Loucy (cell line): ENCODE data around the gene RXRA.

Experiments
- H2AFZ ChIP-seq: fragments of 200-600 bp; sonication (generic); 2 replicates; pipeline ENCODE4 v1.6.0; 2016; ENCODE audit warnings: antibody characterized with exemption, mild to moderate bottlenecking, low read length, moderate library complexity
- H3F3A ChIP-seq: fragments of 200-600 bp; 2 replicates; pipeline ENCODE4 v1.6.0; 2016; ENCODE audit warnings: antibody characterized with exemption, low read depth, mild to moderate bottlenecking
- H3K27me3 ChIP-seq: fragments of 200-600 bp; sonication (generic); 2 replicates; pipeline ENCODE4 v1.6.1; 2014; ENCODE audit warnings: low read length, mild to moderate bottlenecking; ENCODE audit not compliant: insufficient read depth, poor library complexity, severe bottlenecking
- H3K36me3 ChIP-seq: fragments of 200-600 bp; sonication (generic); 2 replicates; pipeline ENCODE4 v1.6.1; 2016; ENCODE audit warnings: low read length; ENCODE audit not compliant: insufficient read depth
- H3K4me1 ChIP-seq: fragments of 200-600 bp; sonication (generic); 2 replicates; pipeline ENCODE4 v1.5.1; 2014; ENCODE audit warnings: low read length, mild to moderate bottlenecking; ENCODE audit not compliant: insufficient read depth, poor library complexity, severe bottlenecking
- H3K4me2 ChIP-seq: fragments of 200-600 bp; sonication (generic); 2 replicates; pipeline ENCODE4 v1.6.0; 2014; ENCODE audit warnings: antibody characterized with exemption, low read length, low read depth, mild to moderate bottlenecking; ENCODE audit not compliant: poor library complexity, severe bottlenecking
- H3K4me3 ChIP-seq: fragments of 200-600 bp; sonication (generic); 2 replicates; pipeline ENCODE4 v1.5.1; 2014; ENCODE audit warnings: low read length, mild to moderate bottlenecking, mixed read lengths; ENCODE audit not compliant: poor library complexity, severe bottlenecking
- H3K79me2 ChIP-seq: fragments of 200-600 bp; sonication (generic); 2 replicates; pipeline ENCODE4 v1.6.1; 2014; ENCODE audit warnings: low read length; ENCODE audit not compliant: insufficient read depth
- H3K9ac ChIP-seq: fragments of 200-600 bp; sonication (generic); 2 replicates; pipeline ENCODE4 v1.6.0; 2014; ENCODE audit warnings: mild to moderate bottlenecking, low read depth, low read length, moderate library complexity; ENCODE audit not compliant: poor library complexity, severe bottlenecking
- H3K9me2 ChIP-seq: fragments of 200-600 bp; sonication (generic); replicated peaks from 2 replicates; pipeline ENCODE4 v1.6.1; 2016; ENCODE audit warnings: low read depth, low read length, mixed read lengths
- H3K9me3 ChIP-seq: fragments of 200-600 bp; sonication (generic); 2 replicates; pipeline ENCODE4 v1.6.1; 2014; ENCODE audit warnings: mild to moderate bottlenecking, antibody characterized with exemption, low read length, low read depth; ENCODE audit not compliant: insufficient read depth
- H4K20me1 ChIP-seq: fragments of 200-600 bp; sonication (generic); 2 replicates; pipeline ENCODE4 v1.6.0; 2014; ENCODE audit warnings: antibody characterized with exemption, low read length, mild to moderate bottlenecking; ENCODE audit not compliant: insufficient read depth, poor library complexity, severe bottlenecking
- CTCF ChIP-seq: fragments of 200-600 bp; sonication (generic); conservative IDR thresholded peaks from 2 replicates; pipeline ENCODE4 v1.5.1; 2014; ENCODE audit warnings: mild to moderate bottlenecking, antibody characterized with exemption, low read length
- EZH2phosphoT487 ChIP-seq: fragments of 200-600 bp; IDR thresholded peaks from 2 replicates; pipeline ENCODE4 v1.6.1; 2018; ENCODE audit warnings: antibody characterized with exemption, mild to moderate bottlenecking, moderate library complexity, borderline replicate concordance

Gene RXRA

GRCh38 chr9:134418354-134418753 is 92.1 kb downstream of the RXRA start:
- no peaks in the 10 kb centered on the region for H3K27me3 ChIP-seq
- H3K36me3 ChIP-seq = peaks cover 80% of the 10 kb centered on the region; the same call in 1 of the 2 replicates
- H3F3A ChIP-seq = no peaks in the 10 kb centered on the region
- H3K4me2 ChIP-seq = no peak overlapping the region
- H3K4me3 ChIP-seq = no peak overlapping the region
- TF ChIP-seq EZH2phosphoT487 = no peak
- TF ChIP-seq CTCF = no peak
- no peak overlapping the region for H3K9ac ChIP-seq
- no peak overlapping the region for H2AFZ ChIP-seq
- H4K20me1 ChIP-seq = peaks cover 6% of the 10 kb centered on the region
- H3K9me3 ChIP-seq = no peaks in the 10 kb centered on the region
- peaks cover 12% of the 10 kb centered on the region; the same call in 1 of the 2 replicates for H3K79me2 ChIP-seq
- H3K4me1 ChIP-seq = no peaks in the 10 kb centered on the region
- H3K9me2 ChIP-seq = no peaks in the 10 kb centered on the region

GRCh38 chr9:134419000-134419683 is 92.9 kb downstream of the RXRA start:
- Histone ChIP-seq H3K4me1 (no peaks in the 10 kb centered on the region), H2AFZ (no peak overlapping the region), H3K36me3 (peaks cover 80% of the 10 kb centered on the region; the same call in 1 of the 2 replicates), H3K9me2 (no peaks in the 10 kb centered on the region), H4K20me1 (no peaks in the 10 kb centered on the region), H3K9ac (no peak overlapping the region), H3K9me3 (no peaks in the 10 kb centered on the region), H3K4me2 (no peak overlapping the region), H3K4me3 (no peak overlapping the region), H3K27me3 (no peaks in the 10 kb centered on the region), H3K79me2 (peaks cover 4% of the 10 kb centered on the region; the same call in 1 of the 2 replicates), H3F3A (no peaks in the 10 kb centered on the region)
- TF ChIP-seq EZH2phosphoT487 (no peak), CTCF (no peak)

GRCh38 chr9:134419684-134420076 is 93.4 kb downstream of the RXRA start:
- Histone ChIP-seq H3K9ac (no peak overlapping the region), H4K20me1 (no peaks in the 10 kb centered on the region), H3K79me2 (no peaks in the 10 kb centered on the region; the same call in 1 of the 2 replicates), H3K36me3 (peaks cover 84% of the 10 kb centered on the region; the same call in 1 of the 2 replicates), H3K4me1 (no peaks in the 10 kb centered on the region), H3K9me3 (no peaks in the 10 kb centered on the region), H3K9me2 (no peaks in the 10 kb centered on the region), H3K4me3 (no peak overlapping the region), H3F3A (no peaks in the 10 kb centered on the region), H3K4me2 (no peak overlapping the region), H2AFZ (no peak overlapping the region), H3K27me3 (no peaks in the 10 kb centered on the region)
- TF ChIP-seq CTCF (peak; percentile 52), EZH2phosphoT487 (no peak)
